ENCODE data around the gene DHH. TPM values are rescaled to one million over a fixed set of nuclear protein-coding genes. Genes with fewer than 3 reads are reported as not detected.

DHH gene
- total and polyA plus RNA-seq, 9 of the 15 experiments (the other 6 are each of a cell fraction or from before 2014, with no cell fraction given), result 0.07 to 2.6 (median 0.54) TPM

DNA sequence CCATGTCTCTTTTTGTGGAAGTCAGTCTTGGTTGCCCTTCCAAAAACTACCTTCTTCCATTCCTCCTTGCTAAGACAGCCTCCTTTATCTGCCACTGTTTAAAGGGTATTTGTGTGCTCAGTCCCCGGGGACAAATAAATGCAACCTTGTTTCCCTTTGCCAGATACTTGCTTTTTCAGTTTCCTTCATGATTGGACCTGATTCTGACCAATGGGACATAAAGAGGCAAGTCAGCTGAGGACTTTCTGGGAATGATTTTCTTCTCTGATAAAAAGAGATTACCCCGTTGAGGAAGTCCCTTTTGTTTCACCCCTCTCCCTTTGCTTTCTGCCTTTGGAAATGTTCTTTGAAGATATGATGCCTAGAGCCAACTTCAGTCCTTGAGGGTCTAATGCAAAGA, 44.0 kb upstream of the DHH start (continued):
- TF ChIP-seq, protein P1, sequence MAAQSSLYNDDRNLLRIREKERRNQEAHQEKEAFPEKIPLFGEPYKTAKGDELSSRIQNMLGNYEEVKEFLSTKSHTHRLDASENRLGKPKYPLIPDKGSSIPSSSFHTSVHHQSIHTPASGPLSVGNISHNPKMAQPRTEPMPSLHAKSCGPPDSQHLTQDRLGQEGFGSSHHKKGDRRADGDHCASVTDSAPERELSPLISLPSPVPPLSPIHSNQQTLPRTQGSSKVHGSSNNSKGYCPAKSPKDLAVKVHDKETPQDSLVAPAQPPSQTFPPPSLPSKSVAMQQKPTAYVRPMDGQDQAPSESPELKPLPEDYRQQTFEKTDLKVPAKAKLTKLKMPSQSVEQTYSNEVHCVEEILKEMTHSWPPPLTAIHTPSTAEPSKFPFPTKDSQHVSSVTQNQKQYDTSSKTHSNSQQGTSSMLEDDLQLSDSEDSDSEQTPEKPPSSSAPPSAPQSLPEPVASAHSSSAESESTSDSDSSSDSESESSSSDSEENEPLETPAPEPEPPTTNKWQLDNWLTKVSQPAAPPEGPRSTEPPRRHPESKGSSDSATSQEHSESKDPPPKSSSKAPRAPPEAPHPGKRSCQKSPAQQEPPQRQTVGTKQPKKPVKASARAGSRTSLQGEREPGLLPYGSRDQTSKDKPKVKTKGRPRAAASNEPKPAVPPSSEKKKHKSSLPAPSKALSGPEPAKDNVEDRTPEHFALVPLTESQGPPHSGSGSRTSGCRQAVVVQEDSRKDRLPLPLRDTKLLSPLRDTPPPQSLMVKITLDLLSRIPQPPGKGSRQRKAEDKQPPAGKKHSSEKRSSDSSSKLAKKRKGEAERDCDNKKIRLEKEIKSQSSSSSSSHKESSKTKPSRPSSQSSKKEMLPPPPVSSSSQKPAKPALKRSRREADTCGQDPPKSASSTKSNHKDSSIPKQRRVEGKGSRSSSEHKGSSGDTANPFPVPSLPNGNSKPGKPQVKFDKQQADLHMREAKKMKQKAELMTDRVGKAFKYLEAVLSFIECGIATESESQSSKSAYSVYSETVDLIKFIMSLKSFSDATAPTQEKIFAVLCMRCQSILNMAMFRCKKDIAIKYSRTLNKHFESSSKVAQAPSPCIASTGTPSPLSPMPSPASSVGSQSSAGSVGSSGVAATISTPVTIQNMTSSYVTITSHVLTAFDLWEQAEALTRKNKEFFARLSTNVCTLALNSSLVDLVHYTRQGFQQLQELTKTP (IDR thresholded peaks at IDR 0.05; ENCODE audit: low read depth in 1 of 2, partially characterized antibody in 2 of 2), result no peak
- TF ChIP-seq EP400 (IDR thresholded peaks at IDR 0.05) (peak; percentile 23; the same call in 1 of the 2 replicates), POLR2B (IDR thresholded peaks at IDR 0.05; ENCODE audit: low read depth, partially characterized antibody) (no peak), MTF1 (CRISPR knock-in tag; IDR thresholded peaks at IDR 0.05; ENCODE audit: borderline replicate concordance) (no peak), ERF (CRISPR knock-in tag; IDR thresholded peaks at IDR 0.05) (no peak), HNRNPLL (IDR thresholded peaks at IDR 0.05; ENCODE audit: low read depth, low read length, poor library complexity, severe bottlenecking) (no peak), TBP (optimal IDR thresholded peaks at IDR 0.05; ENCODE audit: low read depth, low read length) (peak; percentile 25), SRSF1 (IDR thresholded peaks at IDR 0.05; ENCODE audit: low read depth, low read length) (no peak), CEBPG (CRISPR knock-in tag; IDR thresholded peaks at IDR 0.05) (no peak), CEBPG (tag; conservative IDR thresholded peaks at IDR 0.05 in 1 of 2, IDR thresholded peaks at IDR 0.05 in 1 of 2) (no peak), MIER1 (IDR thresholded peaks at IDR 0.05; ENCODE audit: low read depth) (no peak), SMARCE1 (IDR thresholded peaks at IDR 0.05) (no peak; the same call in 1 of the 2 replicates), ZNF668 (CRISPR knock-in tag; IDR thresholded peaks at IDR 0.05) (no peak)
- TF ChIP-seq, protein P2, sequence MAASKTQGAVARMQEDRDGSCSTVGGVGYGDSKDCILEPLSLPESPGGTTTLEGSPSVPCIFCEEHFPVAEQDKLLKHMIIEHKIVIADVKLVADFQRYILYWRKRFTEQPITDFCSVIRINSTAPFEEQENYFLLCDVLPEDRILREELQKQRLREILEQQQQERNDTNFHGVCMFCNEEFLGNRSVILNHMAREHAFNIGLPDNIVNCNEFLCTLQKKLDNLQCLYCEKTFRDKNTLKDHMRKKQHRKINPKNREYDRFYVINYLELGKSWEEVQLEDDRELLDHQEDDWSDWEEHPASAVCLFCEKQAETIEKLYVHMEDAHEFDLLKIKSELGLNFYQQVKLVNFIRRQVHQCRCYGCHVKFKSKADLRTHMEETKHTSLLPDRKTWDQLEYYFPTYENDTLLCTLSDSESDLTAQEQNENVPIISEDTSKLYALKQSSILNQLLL (CRISPR knock-in tag; IDR thresholded peaks at IDR 0.05; ENCODE audit: borderline replicate concordance), result no peak
- TF ChIP-seq, protein P3, sequence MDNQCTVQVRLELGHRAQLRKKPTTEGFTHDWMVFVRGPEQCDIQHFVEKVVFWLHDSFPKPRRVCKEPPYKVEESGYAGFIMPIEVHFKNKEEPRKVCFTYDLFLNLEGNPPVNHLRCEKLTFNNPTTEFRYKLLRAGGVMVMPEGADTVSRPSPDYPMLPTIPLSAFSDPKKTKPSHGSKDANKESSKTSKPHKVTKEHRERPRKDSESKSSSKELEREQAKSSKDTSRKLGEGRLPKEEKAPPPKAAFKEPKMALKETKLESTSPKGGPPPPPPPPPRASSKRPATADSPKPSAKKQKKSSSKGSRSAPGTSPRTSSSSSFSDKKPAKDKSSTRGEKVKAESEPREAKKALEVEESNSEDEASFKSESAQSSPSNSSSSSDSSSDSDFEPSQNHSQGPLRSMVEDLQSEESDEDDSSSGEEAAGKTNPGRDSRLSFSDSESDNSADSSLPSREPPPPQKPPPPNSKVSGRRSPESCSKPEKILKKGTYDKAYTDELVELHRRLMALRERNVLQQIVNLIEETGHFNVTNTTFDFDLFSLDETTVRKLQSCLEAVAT (IDR thresholded peaks at IDR 0.05), result no peak
- TF ChIP-seq, protein P4, sequence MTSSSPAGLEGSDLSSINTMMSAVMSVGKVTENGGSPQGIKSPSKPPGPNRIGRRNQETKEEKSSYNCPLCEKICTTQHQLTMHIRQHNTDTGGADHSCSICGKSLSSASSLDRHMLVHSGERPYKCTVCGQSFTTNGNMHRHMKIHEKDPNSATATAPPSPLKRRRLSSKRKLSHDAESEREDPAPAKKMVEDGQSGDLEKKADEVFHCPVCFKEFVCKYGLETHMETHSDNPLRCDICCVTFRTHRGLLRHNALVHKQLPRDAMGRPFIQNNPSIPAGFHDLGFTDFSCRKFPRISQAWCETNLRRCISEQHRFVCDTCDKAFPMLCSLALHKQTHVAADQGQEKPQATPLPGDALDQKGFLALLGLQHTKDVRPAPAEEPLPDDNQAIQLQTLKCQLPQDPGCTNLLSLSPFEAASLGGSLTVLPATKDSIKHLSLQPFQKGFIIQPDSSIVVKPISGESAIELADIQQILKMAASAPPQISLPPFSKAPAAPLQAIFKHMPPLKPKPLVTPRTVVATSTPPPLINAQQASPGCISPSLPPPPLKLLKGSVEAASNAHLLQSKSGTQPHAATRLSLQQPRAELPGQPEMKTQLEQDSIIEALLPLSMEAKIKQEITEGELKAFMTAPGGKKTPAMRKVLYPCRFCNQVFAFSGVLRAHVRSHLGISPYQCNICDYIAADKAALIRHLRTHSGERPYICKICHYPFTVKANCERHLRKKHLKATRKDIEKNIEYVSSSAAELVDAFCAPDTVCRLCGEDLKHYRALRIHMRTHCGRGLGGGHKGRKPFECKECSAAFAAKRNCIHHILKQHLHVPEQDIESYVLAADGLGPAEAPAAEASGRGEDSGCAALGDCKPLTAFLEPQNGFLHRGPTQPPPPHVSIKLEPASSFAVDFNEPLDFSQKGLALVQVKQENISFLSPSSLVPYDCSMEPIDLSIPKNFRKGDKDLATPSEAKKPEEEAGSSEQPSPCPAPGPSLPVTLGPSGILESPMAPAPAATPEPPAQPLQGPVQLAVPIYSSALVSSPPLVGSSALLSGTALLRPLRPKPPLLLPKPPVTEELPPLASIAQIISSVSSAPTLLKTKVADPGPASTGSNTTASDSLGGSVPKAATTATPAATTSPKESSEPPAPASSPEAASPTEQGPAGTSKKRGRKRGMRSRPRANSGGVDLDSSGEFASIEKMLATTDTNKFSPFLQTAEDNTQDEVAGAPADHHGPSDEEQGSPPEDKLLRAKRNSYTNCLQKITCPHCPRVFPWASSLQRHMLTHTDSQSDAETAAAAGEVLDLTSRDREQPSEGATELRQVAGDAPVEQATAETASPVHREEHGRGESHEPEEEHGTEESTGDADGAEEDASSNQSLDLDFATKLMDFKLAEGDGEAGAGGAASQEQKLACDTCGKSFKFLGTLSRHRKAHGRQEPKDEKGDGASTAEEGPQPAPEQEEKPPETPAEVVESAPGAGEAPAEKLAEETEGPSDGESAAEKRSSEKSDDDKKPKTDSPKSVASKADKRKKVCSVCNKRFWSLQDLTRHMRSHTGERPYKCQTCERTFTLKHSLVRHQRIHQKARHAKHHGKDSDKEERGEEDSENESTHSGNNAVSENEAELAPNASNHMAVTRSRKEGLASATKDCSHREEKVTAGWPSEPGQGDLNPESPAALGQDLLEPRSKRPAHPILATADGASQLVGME (CRISPR knock-in tag; IDR thresholded peaks at IDR 0.05), result no peak
